AG04450 (cell line): ENCODE measurements around the gene IFITM1. TPM values are rescaled to one million over a fixed set of nuclear protein-coding genes. Genes with fewer than 3 reads are reported as not detected.
A peak's percentile ranks its signal among the peaks of the same experiment; 100 is the strongest.

Experiments used
- CTCF ChIA-PET: fragments of 300-600, 350-600 bp; formaldehyde crosslinking; extraction: SDS; loops from one replicate; lab custom pipeline; 2022; ENCODE audit warnings: antibody characterized with exemption, inconsistent platforms; lab: Charles Lee
- POLR2A ChIA-PET: fragments of 350-600 bp; formaldehyde crosslinking; extraction: SDS; loops from one replicate; lab custom pipeline; 2021; ENCODE audit warnings: antibody characterized with exemption, inconsistent platforms; lab: Yijun Ruan, JAX
- DNase-seq: peaks from one replicate; pipeline ENCODE4 v3.0.0-alpha.2; 2011; ENCODE audit warnings: low read depth, low spot score
- H3K27ac ChIP-seq: one replicate; pipeline ENCODE4 v1.5.1; 2012; ENCODE audit warnings: low read depth, low read length, control low read depth
- H3K27me3 ChIP-seq: one replicate; pipeline ENCODE4 v1.6.0; 2012; ENCODE audit warnings: low read length; ENCODE audit not compliant: control insufficient read depth, insufficient read depth
- H3K4me3 ChIP-seq: 2 replicates; pipeline ENCODE4 v1.5.1; 2011; ENCODE audit warnings: mild to moderate bottlenecking, low read depth, low read length, control low read depth
- H3K9me3 ChIP-seq: 2 replicates; pipeline ENCODE4 v1.5.1; 2012; ENCODE audit warnings: low read length; ENCODE audit not compliant: control insufficient read depth, insufficient read depth
- polyA plus RNA-seq: library from polyadenylated mRNA; depleted of rRNA; stranded (reverse); fragments of >200 nt; gene quantifications from 2 replicates; pipeline ENCODE4 v1.2.3, GENCODE V29; 2011
- TF ChIP-seq, protein P1 (sequence below): IDR thresholded peaks from 2 replicates; pipeline ENCODE4 v1.5.1; 2011; ENCODE audit warnings: low read depth, low read length, control low read depth, inconsistent platforms

IFITM1 gene
- polyA plus RNA-seq, 1 experiment: 62.1 TPM

GRCh38 chr11:299081-299891 lies 14.6 kb upstream of the IFITM1 start, which contains the start of gene IFITM5:
IFITM5 (minus strand) TSS chr11:299526; CDS start chr11:299490, 36 bp downstream.
- POLR2A ChIA-PET: interaction anchor here (0.5 to 0.6 kb wide), 2 partner anchors 56 to 57 kb away, joined by 3 to 7 read pairs; no protein-coding TSS in a partner anchor
- no peak for DNase-seq
- Histone ChIP-seq H3K27ac (no peak within 1 kb of the TSS), H3K9me3 (peaks cover 6% of the 10 kb centered on the region; the same call in 1 of the 2 replicates), H3K4me3 (no peak within 1 kb of the TSS), H3K27me3 (peaks cover 11% of the 10 kb centered on the region)
- CTCF ChIA-PET: interaction anchor here (0.6 to 0.7 kb wide), 2 partner anchors 13 to 42 kb away, joined by 3 to 5 read pairs; no protein-coding TSS in a partner anchor
- TF ChIP-seq, protein P1, sequence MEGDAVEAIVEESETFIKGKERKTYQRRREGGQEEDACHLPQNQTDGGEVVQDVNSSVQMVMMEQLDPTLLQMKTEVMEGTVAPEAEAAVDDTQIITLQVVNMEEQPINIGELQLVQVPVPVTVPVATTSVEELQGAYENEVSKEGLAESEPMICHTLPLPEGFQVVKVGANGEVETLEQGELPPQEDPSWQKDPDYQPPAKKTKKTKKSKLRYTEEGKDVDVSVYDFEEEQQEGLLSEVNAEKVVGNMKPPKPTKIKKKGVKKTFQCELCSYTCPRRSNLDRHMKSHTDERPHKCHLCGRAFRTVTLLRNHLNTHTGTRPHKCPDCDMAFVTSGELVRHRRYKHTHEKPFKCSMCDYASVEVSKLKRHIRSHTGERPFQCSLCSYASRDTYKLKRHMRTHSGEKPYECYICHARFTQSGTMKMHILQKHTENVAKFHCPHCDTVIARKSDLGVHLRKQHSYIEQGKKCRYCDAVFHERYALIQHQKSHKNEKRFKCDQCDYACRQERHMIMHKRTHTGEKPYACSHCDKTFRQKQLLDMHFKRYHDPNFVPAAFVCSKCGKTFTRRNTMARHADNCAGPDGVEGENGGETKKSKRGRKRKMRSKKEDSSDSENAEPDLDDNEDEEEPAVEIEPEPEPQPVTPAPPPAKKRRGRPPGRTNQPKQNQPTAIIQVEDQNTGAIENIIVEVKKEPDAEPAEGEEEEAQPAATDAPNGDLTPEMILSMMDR: no peak

GRCh38 chr11:299951-300735 lies 13.7 kb upstream of the IFITM1 start:
- CTCF ChIA-PET: interaction anchor here (0.9 kb wide), 1 partner anchor 11 kb away, joined by 3 read pairs; no protein-coding TSS in a partner anchor
- TF ChIP-seq, protein P1: peak; percentile 46
- no peak for DNase-seq

GRCh38 chr11:303363-303762 lies 10.5 kb upstream of the IFITM1 start:
- DNase-seq: no peak
- ChIA-PET CTCF (no interaction called here), POLR2A (no interaction called here)
- peaks cover 11% of the 10 kb centered on the region for H3K27me3 ChIP-seq
- TF ChIP-seq, protein P1: no peak
- H3K4me3 ChIP-seq: no peak overlapping the region
- no peak overlapping the region for H3K27ac ChIP-seq
- H3K9me3 ChIP-seq: peaks cover 6% of the 10 kb centered on the region; the same call in 1 of the 2 replicates

More at GRCh38 chr11:299951-300735, 13.7 kb upstream of the IFITM1 start:
- POLR2A ChIA-PET: interaction anchor here (0.5 to 0.6 kb wide), 2 partner anchors 55 to 56 kb away, joined by 3 to 7 read pairs; no protein-coding TSS in a partner anchor
- Histone ChIP-seq H3K9me3 (peaks cover 6% of the 10 kb centered on the region; the same call in 1 of the 2 replicates), H3K27ac (no peak overlapping the region), H3K27me3 (peaks cover 11% of the 10 kb centered on the region), H3K4me3 (no peak overlapping the region)

- ChIA-PET POLR2A (interaction anchor here (0.6 kb wide), 1 partner anchor 20 kb away, joined by 4 read pairs; no protein-coding TSS in a partner anchor), CTCF (interaction anchor here (0.6 to 2.5 kb wide), 4 partner anchors 10 to 144 kb away, joined by 3 to 8 read pairs (median 5); no protein-coding TSS in a partner anchor)
- Histone ChIP-seq H3K4me3 (no peak overlapping the region), H3K9me3 (peaks cover 6% of the 10 kb centered on the region; the same call in 1 of the 2 replicates), H3K27me3 (peaks cover 11% of the 10 kb centered on the region), H3K27ac (no peak overlapping the region)
- TF ChIP-seq, protein P1: no peak
- DNase-seq: no peak
Observed at GRCh38 chr11:304061-304506, 9.8 kb upstream of the IFITM1 start.
